Activated T-helper 2 cell treated with anti-CD3 and anti-CD28 coated beads, Interferon-gamma antibody, Interleukin-2, Interleukin-4, amounts not matched to agents 10 μg/mL and 5 μg/mL and 100 μg/mL, durations not matched to agents 14 hours and 24 hours and 36 hours (primary cell): ENCODE data around the gene TRABD2A. TPM values are rescaled to one million over a fixed set of nuclear protein-coding genes. Genes with fewer than 3 reads are reported as not detected.
"Not testable (repeated sequence)": the region's sequence is repeated elsewhere in the genome, so short reads cannot be mapped to it uniquely, and the experiment has no call there.

ENCODE experiments used
- DNase-seq: peaks from one replicate; pipeline ENCODE4 v3.0.0; 2021; ENCODE audit warnings: low spot score
- H3K27ac Mint-ChIP-seq: one replicate; pipeline ENCODE4 v1.8.0; 2021; ENCODE audit warnings: mixed read lengths
- H3K27me3 Mint-ChIP-seq: one replicate; pipeline ENCODE4 v1.8.0; 2021; ENCODE audit warnings: low read depth, mixed read lengths
- H3K36me3 Mint-ChIP-seq: one replicate; pipeline ENCODE4 v1.8.0; 2021; ENCODE audit warnings: low read depth, mixed read lengths
- H3K4me1 Mint-ChIP-seq: one replicate; pipeline ENCODE4 v1.8.0; 2021; ENCODE audit warnings: low read depth, mixed read lengths
- H3K4me3 Mint-ChIP-seq: one replicate; pipeline ENCODE4 v1.8.0; 2021; ENCODE audit warnings: low read depth, mild to moderate bottlenecking, moderate library complexity, mixed read lengths
- H3K9me3 Mint-ChIP-seq: one replicate; pipeline ENCODE4 v1.8.0; 2021; ENCODE audit warnings: mixed read lengths
- intact Hi-C: fragments of 100-400 bp; cut with micrococcal nuclease; formaldehyde crosslinking; loops from one replicate; pipeline ENCODE4 v1.15.1; 2023
- total RNA-seq: library from RNA; stranded (reverse); gene quantifications from 2 replicates; pipeline ENCODE4 v1.2.3, GENCODE V29; 2022

TRABD2A gene
- total RNA-seq, 1 donor from 2014 or later: 67.9 TPM

DNA sequence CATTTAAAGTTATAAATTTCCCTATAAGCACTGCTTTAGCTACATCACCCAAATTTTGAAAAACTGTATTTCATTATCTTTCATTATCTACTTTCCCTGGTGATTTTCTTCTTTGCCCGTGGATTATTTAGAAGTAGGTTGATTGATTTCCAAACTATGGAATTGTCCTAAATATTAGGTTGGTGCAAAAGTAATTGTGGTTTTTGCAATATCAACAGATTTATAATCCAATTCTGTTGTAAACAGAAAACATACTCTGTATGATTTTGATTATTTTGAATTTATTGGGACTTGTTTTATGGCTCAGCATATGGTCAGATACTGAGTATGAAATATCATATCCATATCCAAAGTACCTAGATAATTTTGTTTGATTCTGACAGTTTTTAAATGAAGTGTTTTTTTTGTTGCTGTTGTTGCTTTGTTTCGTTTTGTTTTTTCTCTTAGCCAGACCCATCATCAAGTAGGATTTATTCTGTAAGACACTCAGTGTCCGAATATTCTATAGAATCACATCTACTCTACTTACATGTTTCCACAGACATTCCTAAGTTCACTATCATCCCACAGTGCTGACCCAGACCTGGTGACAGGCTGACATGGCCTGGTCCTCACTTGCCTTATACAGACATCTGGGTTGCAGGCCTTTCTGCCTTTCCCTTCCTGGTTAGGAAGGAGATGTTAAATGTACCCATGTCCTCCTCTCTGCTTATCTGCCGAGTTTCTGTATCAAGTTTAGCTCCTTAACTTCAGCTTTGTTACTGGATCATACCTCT, 2.1 kb upstream of the TRABD2A start:
- H3K4me1 Mint-ChIP-seq: peaks cover 42% of the 10 kb centered on the region
- H3K27ac Mint-ChIP-seq: peak overlapping the region; percentile 95
- intact Hi-C loops: loop anchor here (1.0 to 10.0 kb wide), 5 partner anchors 16 to 388 kb away; no protein-coding TSS in a partner anchor
- H3K4me3 Mint-ChIP-seq: peak overlapping the region; percentile 91
- DNase-seq: no peak
- peaks cover 12% of the 10 kb centered on the region for H3K36me3 Mint-ChIP-seq
- no peaks in the 10 kb centered on the region for H3K27me3 Mint-ChIP-seq
- H3K9me3 Mint-ChIP-seq: no peaks in the 10 kb centered on the region

DNA sequence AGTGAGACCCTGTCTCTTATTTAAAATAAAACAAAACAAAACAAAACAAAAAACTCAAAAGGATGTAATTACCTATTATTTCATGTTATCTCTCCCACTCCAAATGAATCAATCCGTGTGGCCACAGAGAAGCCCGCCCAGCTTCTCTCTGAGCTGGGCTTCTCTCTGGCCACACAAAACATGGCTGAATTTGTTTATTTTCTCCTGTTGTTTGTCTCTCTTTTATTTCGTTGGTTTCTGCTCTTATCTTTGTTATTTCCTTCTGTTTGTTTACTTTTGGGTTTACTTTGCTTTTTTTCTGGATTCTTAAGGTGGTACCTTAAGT, 1.5 kb upstream of the TRABD2A start:
- H3K9me3 Mint-ChIP-seq: no peaks in the 10 kb centered on the region
- peaks cover 48% of the 10 kb centered on the region for H3K4me1 Mint-ChIP-seq
- H3K4me3 Mint-ChIP-seq: peak overlapping the region; percentile 91
- DNase-seq: no peak
- H3K36me3 Mint-ChIP-seq: peaks cover 17% of the 10 kb centered on the region
- H3K27me3 Mint-ChIP-seq: no peaks in the 10 kb centered on the region
- peak overlapping the region; percentile 95 for H3K27ac Mint-ChIP-seq
- intact Hi-C loops: loop anchor here (1.0 to 10.0 kb wide), 5 partner anchors 16 to 387 kb away; no protein-coding TSS in a partner anchor

DNA sequence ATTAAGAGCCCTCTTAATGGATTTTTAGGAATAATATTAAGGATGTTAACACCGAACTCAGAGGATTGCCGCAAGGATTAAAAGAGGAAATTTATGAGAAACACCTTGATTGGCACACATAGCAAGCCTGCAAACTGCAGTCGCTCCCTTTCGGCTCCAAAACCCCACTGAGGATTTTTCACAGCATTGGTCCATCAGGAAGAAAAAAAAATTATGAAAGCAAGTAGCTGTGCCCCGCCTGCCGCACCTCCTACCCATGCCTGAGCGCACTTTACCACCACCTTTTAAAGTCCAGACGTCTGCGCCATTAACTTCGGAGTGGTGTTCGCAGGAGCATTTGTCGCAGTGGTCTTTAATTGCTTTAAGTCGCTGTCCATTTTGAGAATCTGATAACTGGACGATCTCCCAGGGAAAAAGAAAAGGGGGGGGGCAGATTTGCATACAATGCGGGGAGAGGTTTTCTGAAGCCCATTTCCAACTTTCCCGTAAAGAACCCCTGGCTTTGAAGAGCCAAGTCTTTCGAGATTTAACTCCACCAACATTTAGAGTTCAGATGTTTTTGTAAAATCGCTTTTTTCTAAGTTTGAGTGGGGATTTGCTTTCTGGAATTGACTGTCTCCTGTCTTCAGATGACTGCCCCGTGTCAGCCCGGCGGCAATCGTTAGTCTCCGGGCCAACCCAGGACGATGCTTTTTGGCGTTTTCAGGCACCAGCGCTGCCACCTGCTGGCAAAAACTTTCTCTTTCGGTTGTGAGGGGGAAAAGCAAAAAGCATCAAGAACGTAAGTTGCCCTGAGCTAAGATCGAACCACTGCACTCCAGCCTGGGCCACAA, 913 bp upstream of the TRABD2A start:
- Mint-ChIP-seq H3K36me3 (peaks cover 23% of the 10 kb centered on the region), H3K4me1 (peaks cover 48% of the 10 kb centered on the region), H3K27ac (peak overlapping the region; percentile 95), H3K27me3 (no peaks in the 10 kb centered on the region), H3K9me3 (no peaks in the 10 kb centered on the region), H3K4me3 (peak overlapping the region; percentile 91)
- intact Hi-C loops: loop anchor here (1.0 to 10.0 kb wide), 8 partner anchors 17 to 386 kb away; no protein-coding TSS in a partner anchor
- peak; percentile 82 for DNase-seq

DNA sequence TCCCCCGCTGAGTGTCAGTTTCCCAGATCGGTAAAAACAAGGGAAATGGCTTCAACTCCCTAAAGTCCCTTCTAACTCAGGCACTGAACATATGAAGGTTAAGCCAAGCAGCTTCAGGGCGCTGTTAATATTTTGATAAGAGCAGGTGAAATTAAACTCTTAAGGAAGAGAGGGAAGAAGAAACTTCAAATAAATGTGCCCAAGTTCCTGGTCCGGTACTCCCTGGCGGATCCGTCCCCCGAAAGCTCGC, 564 bp downstream of the TRABD2A start:
- Mint-ChIP-seq H3K4me3 (peak overlapping the region; percentile 97), H3K4me1 (peaks cover 57% of the 10 kb centered on the region), H3K27me3 (no peaks in the 10 kb centered on the region), H3K36me3 (peaks cover 38% of the 10 kb centered on the region), H3K27ac (peak overlapping the region; percentile 94), H3K9me3 (no peaks in the 10 kb centered on the region)
- intact Hi-C loops: loop anchor here (2.0 to 10.0 kb wide), 3 partner anchors 34 to 236 kb away; no protein-coding TSS in a partner anchor
- DNase-seq: no peak

DNA sequence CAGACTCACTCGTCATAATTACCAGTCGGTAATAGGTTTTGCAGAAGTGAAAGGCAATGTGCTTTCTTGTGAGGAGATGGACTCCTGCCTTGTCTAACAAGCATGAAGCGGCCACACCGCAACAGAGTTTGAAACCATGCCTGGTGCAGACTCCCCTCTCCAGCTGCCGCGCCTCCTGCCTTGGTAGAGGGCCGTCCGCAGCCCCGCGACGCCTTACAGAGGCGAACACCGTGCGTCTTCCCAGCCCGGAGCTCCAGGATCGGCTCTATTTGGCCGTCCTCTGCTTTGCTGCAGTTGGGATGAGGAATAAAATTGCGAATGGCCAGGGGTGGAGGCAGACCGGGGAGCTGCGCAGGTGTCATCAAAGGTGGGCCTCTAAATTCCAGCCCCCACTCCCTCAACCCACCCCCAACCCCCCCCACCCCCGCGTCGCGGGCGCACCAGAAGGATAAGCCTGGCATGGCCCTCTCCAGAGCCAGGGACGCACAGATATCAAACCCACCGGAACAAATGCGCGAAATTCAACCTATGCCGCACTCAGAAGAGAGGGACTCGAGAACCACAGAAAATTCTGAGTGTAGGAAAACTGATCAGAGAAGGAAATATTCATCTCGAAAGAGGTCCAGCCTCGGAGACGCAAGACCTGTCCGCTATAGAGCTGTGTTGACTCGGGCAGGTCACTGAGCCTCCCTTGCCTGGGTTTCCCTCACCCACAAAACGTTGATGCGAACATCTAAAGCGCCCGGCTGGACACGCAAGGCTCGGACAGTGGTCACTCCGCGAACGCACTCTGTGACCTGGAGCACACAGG, 1.1 kb downstream of the TRABD2A start:
- H3K9me3 Mint-ChIP-seq: no peaks in the 10 kb centered on the region
- H3K36me3 Mint-ChIP-seq: peaks cover 43% of the 10 kb centered on the region
- H3K27me3 Mint-ChIP-seq: no peaks in the 10 kb centered on the region
- H3K27ac Mint-ChIP-seq: peak overlapping the region; percentile 94
- peaks cover 62% of the 10 kb centered on the region for H3K4me1 Mint-ChIP-seq
- intact Hi-C loops: loop anchor here (2.0 to 10.0 kb wide), 3 partner anchors 33 to 235 kb away; no protein-coding TSS in a partner anchor
- no peak for DNase-seq
- H3K4me3 Mint-ChIP-seq: peak overlapping the region; percentile 97

DNA sequence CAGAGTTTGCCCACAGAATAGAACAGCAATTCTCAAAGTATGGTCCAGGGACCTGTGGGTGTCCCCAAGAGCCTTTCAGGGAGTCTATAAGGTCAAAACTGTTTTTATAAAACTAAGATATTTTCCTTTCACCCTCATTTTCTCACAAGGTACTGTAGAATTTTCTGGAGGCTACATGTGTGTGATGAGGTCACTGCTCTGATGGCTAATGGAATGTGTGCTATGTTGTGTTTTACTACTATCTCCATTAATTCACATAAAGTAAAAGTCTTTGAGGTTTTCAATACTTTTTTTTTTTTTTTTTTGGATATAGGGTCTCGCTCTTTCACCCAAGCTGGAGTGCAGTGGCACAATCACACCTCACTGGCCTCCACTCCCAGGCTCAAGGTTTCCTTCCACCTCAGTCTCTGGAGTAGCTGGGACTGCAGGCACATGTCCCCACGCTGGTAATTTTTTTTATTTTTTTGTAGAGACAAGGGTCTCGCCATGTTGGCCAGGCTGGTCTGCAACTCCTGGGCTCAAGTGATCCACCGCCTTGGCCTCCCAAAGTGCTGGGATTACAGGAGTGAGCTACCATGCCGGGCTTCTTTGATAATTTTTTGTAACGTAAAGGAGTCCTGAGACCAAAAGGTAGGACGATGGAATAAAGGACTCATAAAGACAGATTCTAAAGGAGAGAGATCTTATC, 1.8 kb downstream of the TRABD2A start:
- no peaks in the 10 kb centered on the region for H3K27me3 Mint-ChIP-seq
- peak overlapping the region; percentile 84 for H3K27ac Mint-ChIP-seq
- H3K9me3 Mint-ChIP-seq: no peaks in the 10 kb centered on the region
- no peak for DNase-seq
- intact Hi-C loops: no loop called here
- H3K4me3 Mint-ChIP-seq: peak overlapping the region; percentile 97
- H3K4me1 Mint-ChIP-seq: peaks cover 64% of the 10 kb centered on the region
- peaks cover 51% of the 10 kb centered on the region for H3K36me3 Mint-ChIP-seq

DNA sequence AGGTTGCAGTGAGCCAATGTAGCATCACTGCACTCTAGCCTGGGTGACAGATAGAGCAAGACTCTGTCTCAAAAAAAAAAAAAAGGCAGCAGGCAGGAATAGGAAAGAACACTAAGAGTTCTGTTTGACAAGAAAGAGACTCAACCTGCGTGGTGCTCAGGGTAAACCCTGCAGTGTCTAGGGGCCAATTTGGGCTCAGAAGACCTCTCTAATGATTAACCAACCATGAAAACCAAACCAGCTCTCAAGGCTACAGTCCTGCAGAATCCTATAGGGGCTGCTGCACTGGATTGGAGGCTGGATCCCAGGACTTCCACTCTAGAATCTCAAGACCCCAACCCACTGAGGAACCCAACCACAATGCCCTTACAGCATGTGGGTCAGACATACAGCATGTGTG, 2.4 kb downstream of the TRABD2A start:
- Mint-ChIP-seq H3K27me3 (no peaks in the 10 kb centered on the region), H3K4me1 (peaks cover 67% of the 10 kb centered on the region), H3K4me3 (peak overlapping the region; percentile 58), H3K36me3 (peaks cover 56% of the 10 kb centered on the region), H3K27ac (no peak overlapping the region), H3K9me3 (no peaks in the 10 kb centered on the region)
- DNase-seq: no peak
- intact Hi-C loops: no loop called here

DNA sequence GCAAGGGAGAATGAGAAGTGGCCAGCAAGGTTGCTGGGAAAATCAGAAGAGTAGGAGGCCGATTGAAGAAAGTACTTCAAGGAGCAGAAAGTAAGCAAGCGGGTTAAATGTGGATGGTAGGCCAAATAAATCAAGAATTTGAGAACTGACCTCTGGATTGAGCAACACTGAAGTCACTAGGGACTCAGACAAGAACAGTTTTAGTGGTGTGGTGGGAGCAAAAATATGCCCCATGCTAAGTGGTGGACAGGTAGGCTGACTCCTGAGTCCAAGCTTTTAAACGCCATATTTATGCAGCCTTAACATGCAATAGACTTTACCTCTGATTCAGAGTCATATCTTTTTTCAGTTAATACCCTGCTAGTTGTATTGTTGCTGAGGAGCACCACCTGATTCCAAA, 4.5 kb downstream of the TRABD2A start:
- H3K36me3 Mint-ChIP-seq: peaks cover 67% of the 10 kb centered on the region
- H3K27me3 Mint-ChIP-seq: no peaks in the 10 kb centered on the region
- no peaks in the 10 kb centered on the region for H3K9me3 Mint-ChIP-seq
- peak overlapping the region; percentile 89 for H3K27ac Mint-ChIP-seq
- intact Hi-C loops: no loop called here
- H3K4me3 Mint-ChIP-seq: peak overlapping the region; percentile 7
- no peak for DNase-seq
- peaks cover 59% of the 10 kb centered on the region for H3K4me1 Mint-ChIP-seq

DNA sequence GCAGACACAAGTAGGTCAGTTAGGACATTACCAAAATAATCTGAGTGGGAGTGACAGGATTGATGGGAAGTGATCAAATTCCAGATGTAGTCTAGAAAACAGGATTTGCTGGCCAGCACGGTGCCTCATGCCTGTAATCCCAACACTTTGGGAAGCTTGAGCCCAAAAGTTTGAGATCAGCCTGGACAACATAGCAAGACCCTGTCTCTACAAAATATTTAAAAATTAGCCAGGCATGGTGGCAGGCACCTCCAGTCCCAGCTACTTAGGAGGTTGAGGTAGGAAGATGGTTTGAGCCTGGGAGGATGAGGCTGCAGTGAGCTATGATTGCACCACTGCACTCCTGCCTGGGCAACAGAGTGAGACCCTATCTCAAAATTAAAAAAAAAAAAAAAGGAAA, 5.3 kb downstream of the TRABD2A start:
- DNase-seq: not testable (repeated sequence)

DNA sequence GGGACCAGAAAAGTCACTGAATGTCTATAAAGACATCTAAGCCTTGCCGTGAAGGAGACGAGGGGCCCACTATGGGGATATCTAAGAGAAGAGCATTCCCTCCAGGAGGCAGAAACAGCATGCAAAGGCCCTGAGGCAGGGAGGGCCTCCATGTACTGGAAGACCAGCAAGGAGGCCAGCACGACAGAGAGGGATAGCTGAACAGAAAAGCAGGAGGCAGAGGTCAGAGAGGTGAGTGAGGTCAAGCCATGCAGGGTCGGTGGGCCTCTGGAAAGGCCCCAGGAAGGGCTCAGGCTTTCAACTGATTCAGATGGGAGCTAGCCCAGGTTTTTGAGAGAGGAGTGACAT, 5.7 kb downstream of the TRABD2A start:
- Mint-ChIP-seq H3K27me3 (no peaks in the 10 kb centered on the region), H3K4me3 (peak overlapping the region; percentile 67), H3K9me3 (no peaks in the 10 kb centered on the region), H3K36me3 (peaks cover 71% of the 10 kb centered on the region), H3K4me1 (peaks cover 60% of the 10 kb centered on the region), H3K27ac (peak overlapping the region; percentile 89)
- intact Hi-C loops: no loop called here
- DNase-seq: no peak

More for the DNA sequence above, 5.3 kb downstream of the TRABD2A start:
- H3K4me1 Mint-ChIP-seq: peaks cover 57% of the 10 kb centered on the region
- H3K9me3 Mint-ChIP-seq, intact Hi-C loops, H3K27me3 Mint-ChIP-seq: not testable (repeated sequence)
- peak overlapping the region; percentile 89 for H3K27ac Mint-ChIP-seq
- peaks cover 69% of the 10 kb centered on the region for H3K36me3 Mint-ChIP-seq
- peak overlapping the region; percentile 67 for H3K4me3 Mint-ChIP-seq

DNA sequence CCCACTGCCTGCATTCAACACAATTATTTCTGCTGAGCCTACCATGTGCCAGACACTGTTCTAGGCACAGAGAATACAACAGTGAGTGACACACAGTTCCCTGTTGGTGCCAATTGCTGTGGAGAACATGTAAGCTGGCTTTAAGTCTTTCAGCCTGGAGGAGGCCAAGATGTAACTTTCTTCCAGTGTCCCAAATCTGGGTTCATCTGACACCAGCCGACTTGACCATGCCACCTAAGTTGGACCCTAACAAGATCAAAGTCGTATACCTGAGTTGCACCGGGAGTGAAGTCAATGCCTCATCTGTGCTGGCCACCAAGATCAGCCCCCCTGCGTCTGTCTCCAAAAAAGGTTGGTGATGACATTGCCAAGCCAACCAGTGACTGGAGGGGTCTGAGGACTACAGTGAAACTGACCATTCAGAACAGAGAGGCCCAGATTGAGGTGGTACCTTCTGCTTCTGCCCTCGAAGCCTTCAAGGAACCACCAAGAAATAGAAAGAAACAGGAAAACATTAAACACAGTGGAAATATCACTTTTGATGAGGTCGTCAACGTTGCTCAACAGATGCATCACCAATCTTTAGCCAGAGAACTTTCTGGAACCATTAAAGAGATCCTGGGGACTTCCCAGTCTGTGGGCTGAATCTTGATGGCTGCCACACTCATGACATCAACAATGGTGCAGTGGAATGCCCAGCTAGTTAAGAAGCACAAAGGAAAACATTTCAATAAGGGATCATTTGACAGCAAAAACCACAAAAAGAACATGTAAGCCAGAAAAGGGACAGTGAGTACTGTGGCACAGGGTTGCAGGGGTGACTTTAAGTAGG, 6.3 kb downstream of the TRABD2A start:
- no peaks in the 10 kb centered on the region for H3K9me3 Mint-ChIP-seq
- intact Hi-C loops: no loop called here
- peaks cover 73% of the 10 kb centered on the region for H3K36me3 Mint-ChIP-seq
- DNase-seq: no peak
- H3K27ac Mint-ChIP-seq: peak overlapping the region; percentile 89
- H3K4me3 Mint-ChIP-seq: peak overlapping the region; percentile 67
- H3K4me1 Mint-ChIP-seq: peaks cover 60% of the 10 kb centered on the region
- H3K27me3 Mint-ChIP-seq: no peaks in the 10 kb centered on the region
